CD4-positive, alpha-beta memory T cell (primary cell): ENCODE results near the gene PRSS57. TPM values are rescaled to one million over a fixed set of nuclear protein-coding genes. Genes with fewer than 3 reads are reported as not detected.

Experiments
- CTCF ChIA-PET: fragments of 350-600 bp; sonication (Branson Sonifier 250); formaldehyde crosslinking; loops from one replicate; lab custom pipeline; 2021; ENCODE audit warnings: inconsistent platforms; ENCODE audit not compliant: partially characterized antibody; lab: Charles Lee
- POLR2A ChIA-PET: fragments of 350-600 bp; sonication (Branson Sonifier 250); formaldehyde crosslinking; loops from one replicate; lab custom pipeline; 2021; ENCODE audit not compliant: partially characterized antibody; lab: Charles Lee
- DNase-seq, 5 donors: peaks; one replicate each; pipeline versions ENCODE4 v3.0.0 to v3.0.0-alpha.2; 2020 to 2022; ENCODE audit warnings: mixed read lengths in 1 of 5
- H3K27ac ChIP-seq: one replicate; pipeline ENCODE4 v1.7.0; 2013; ENCODE audit warnings: low read depth, low read length
- H3K27me3 ChIP-seq: 2 replicates; pipeline ENCODE4 v1.7.0; 2013; ENCODE audit warnings: mild to moderate bottlenecking, low read length, moderate library complexity; ENCODE audit not compliant: insufficient read depth
- H3K36me3 ChIP-seq: 2 replicates; pipeline ENCODE4 v1.7.0; 2013; ENCODE audit warnings: mild to moderate bottlenecking, low read length, moderate library complexity; ENCODE audit not compliant: insufficient read depth
- H3K4me1 ChIP-seq: 2 replicates; pipeline ENCODE4 v1.7.0; 2013; ENCODE audit warnings: mild to moderate bottlenecking, low read length, moderate library complexity; ENCODE audit not compliant: insufficient read depth
- H3K4me3 ChIP-seq, 2 donors: one replicate each; pipeline ENCODE4 v1.7.0; 2013; ENCODE audit warnings: low read length in 2 of 2, mild to moderate bottlenecking in 1 of 2
- H3K9me3 ChIP-seq, 2 donors: one replicate each; pipeline ENCODE4 v1.7.0; 2013; ENCODE audit warnings: low read length in 2 of 2, control low read depth in 1 of 2; ENCODE audit not compliant: control insufficient read depth in 1 of 2
- H3K27ac Mint-ChIP-seq, 7 donors: one replicate each; pipeline ENCODE4 v1.8.0; 2020 to 2021; ENCODE audit warnings: mixed read lengths in 7 of 7, mild to moderate bottlenecking in 6 of 7, inconsistent platforms in 3 of 7, moderate library complexity in 3 of 7
- H3K27me3 Mint-ChIP-seq, 2 donors: one replicate each; pipeline ENCODE4 v1.8.0; 2020 to 2021; ENCODE audit warnings: mixed read lengths in 2 of 2
- H3K36me3 Mint-ChIP-seq, 2 donors: one replicate each; pipeline ENCODE4 v1.8.0; 2020 to 2021; ENCODE audit warnings: mixed read lengths in 2 of 2, inconsistent platforms in 1 of 2, mild to moderate bottlenecking in 1 of 2
- H3K4me1 Mint-ChIP-seq, 4 donors: one replicate each; pipeline ENCODE4 v1.8.0; 2020 to 2021; ENCODE audit warnings: mixed read lengths in 4 of 4, mild to moderate bottlenecking in 1 of 4
- H3K4me3 Mint-ChIP-seq, 8 donors: one replicate each; pipeline ENCODE4 v1.8.0; 2020 to 2021; ENCODE audit warnings: mixed read lengths in 8 of 8, mild to moderate bottlenecking in 7 of 8, moderate library complexity in 6 of 8, inconsistent platforms in 3 of 8
- H3K9me3 Mint-ChIP-seq, 8 donors: one replicate each; pipeline ENCODE4 v1.8.0; 2020 to 2021; ENCODE audit warnings: mixed read lengths in 8 of 8, mild to moderate bottlenecking in 5 of 8, inconsistent platforms in 3 of 8, moderate library complexity in 1 of 8
- intact Hi-C: fragments of 100-400 bp; cut with micrococcal nuclease; formaldehyde crosslinking; loops from one replicate; pipeline ENCODE4 v1.15.1; 2023
- polyA plus RNA-seq, 2 donors: library from polyadenylated mRNA; unstranded; fragments of 300-500 nt; fragmentation: Illumina TruSeq; gene quantifications; one replicate each; pipeline ENCODE4 v1.2.3, GENCODE V29; 2021
- total RNA-seq, 2 experiments: library from RNA; stranded (reverse); gene quantifications; one replicate each; pipeline ENCODE4 v1.2.3, GENCODE V29; 2021

The PRSS57 gene
- total and polyA plus RNA-seq, 4 experiments from 2014 or later, result not detected

- Mint-ChIP-seq H3K36me3 (peaks cover 6 to 9% of the 10 kb centered on the region in 2 donors), H3K9me3 (peaks cover 0 to 2% (median 0%) of the 10 kb centered on the region in 8 donors), H3K27ac (peak overlapping the region in 1 of 7 donors; percentile 46), H3K4me1 (peaks cover 0 to 3% (median 0%) of the 10 kb centered on the region in 4 donors), H3K27me3 (no peaks in the 10 kb centered on the region), H3K4me3 (no peak overlapping the region)
- no peaks in the 10 kb centered on the region for H3K27me3 ChIP-seq
- no peak for DNase-seq
- no peaks in the 10 kb centered on the region for H3K9me3 ChIP-seq
- H3K27ac ChIP-seq, result no peak overlapping the region
- CTCF ChIA-PET, result no interaction called here
- intact Hi-C loops, result no loop called here
- H3K36me3 ChIP-seq, result peaks cover 14% of the 10 kb centered on the region
- POLR2A ChIA-PET, result interaction anchor here (1.3 kb wide), 1 partner anchor 16 kb away, joined by 10 read pairs; no protein-coding TSS in a partner anchor
- no peaks in the 10 kb centered on the region for H3K4me1 ChIP-seq
- no peak overlapping the region for H3K4me3 ChIP-seq
These were observed 50.5 kb downstream of the PRSS57 start for GRCh38 chr19:644789-645188.

DNA sequence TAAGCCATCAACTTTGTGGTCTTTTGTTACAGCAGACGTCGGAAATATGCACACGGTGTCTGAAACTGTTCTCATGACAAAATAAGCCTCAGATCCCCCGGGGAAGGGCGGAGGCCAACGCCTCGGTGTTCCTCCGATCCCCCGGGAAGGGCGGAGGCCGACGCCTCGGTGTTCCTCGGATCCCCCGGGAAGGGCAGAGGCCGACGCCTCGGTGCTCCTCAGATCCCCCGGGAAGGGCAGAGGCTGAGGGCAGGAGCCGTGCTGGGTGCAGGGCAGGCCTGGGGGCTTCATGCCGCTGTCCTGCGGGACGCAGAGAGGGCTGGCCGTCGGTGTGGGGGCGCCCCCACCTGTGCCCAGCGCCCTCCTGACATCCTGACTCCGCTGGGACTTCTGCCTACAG, 50.9 kb downstream of the PRSS57 start:
- Histone ChIP-seq H3K9me3 (no peaks in the 10 kb centered on the region), H3K4me3 (no peak overlapping the region), H3K36me3 (peaks cover 14% of the 10 kb centered on the region), H3K27ac (no peak overlapping the region), H3K27me3 (no peaks in the 10 kb centered on the region), H3K4me1 (peaks cover 1% of the 10 kb centered on the region)
- Mint-ChIP-seq H3K27me3 (no peaks in the 10 kb centered on the region), H3K4me1 (peaks cover 1 to 6% (median 2%) of the 10 kb centered on the region in 4 donors), H3K9me3 (peaks cover 0 to 2% (median 0%) of the 10 kb centered on the region in 8 donors), H3K27ac (no peak overlapping the region), H3K36me3 (peaks cover 6 to 9% of the 10 kb centered on the region in 2 donors), H3K4me3 (no peak overlapping the region)
- DNase-seq, result no peak
- CTCF ChIA-PET, result no interaction called here
- intact Hi-C loops, result no loop called here
- POLR2A ChIA-PET, result no interaction called here

GRCh38 chr19:643736-644135, 51.5 kb downstream of the PRSS57 start:
- H3K9me3 Mint-ChIP-seq, result peaks cover 0 to 3% (median 0%) of the 10 kb centered on the region in 8 donors
- Histone ChIP-seq H3K27me3 (no peaks in the 10 kb centered on the region), H3K4me3 (no peak overlapping the region), H3K9me3 (no peaks in the 10 kb centered on the region), H3K4me1 (peaks cover 7% of the 10 kb centered on the region), H3K36me3 (peaks cover 13% of the 10 kb centered on the region), H3K27ac (no peak overlapping the region)
- no peak overlapping the region for H3K4me3 Mint-ChIP-seq
- intact Hi-C loops, result no loop called here
- peaks cover 5 to 8% of the 10 kb centered on the region in 2 donors for H3K36me3 Mint-ChIP-seq
- H3K4me1 Mint-ChIP-seq, result peaks cover 4 to 10% (median 6%) of the 10 kb centered on the region in 4 donors
- ChIA-PET CTCF (no interaction called here), POLR2A (no interaction called here)
- DNase-seq, result no peak
- H3K27ac Mint-ChIP-seq, result no peak overlapping the region
- H3K27me3 Mint-ChIP-seq, result no peaks in the 10 kb centered on the region

DNA sequence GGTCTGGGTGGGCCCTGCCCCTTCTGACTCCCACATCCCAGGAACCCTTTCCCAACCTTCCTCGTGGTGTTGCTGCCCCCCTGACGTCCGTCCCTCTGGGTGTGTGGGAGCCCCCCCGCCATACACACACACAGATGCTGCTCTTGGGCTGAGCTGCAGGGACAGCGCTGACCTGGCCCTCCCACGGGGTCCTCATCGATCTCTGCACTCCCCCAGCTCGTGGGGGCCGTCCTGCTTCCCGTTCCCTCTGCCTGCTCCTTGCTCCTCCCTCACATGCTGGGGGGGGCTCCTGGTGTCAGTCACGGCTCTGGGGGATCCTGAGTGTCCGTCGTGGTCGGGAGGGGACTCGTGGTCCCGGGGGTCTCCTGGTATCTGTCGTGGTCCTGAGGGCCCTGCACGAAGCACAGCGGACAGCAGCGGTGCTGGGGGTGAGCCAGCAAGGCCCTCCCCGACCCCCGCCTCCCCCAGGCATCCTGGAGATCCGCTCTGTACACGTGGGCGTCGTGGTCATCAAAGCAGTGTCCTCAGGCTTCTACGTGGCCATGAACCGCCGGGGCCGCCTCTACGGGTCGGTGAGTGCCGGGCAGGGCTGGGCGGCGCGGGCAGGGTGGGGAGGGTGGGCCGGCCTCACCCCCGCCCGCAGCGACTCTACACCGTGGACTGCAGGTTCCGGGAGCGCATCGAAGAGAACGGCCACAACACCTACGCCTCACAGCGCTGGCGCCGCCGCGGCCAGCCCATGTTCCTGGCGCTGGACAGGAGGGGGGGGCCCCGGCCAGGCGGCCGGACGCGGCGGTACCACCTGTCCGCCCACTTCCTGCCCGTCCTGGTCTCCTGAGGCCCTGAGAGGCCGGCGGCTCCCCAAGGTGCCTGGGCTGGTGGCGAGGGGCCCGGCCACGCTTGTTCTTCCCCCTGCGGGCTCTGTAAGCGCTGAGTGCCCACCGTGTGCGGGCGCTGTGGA, 52.2 kb downstream of the PRSS57 start:
- Mint-ChIP-seq H3K4me1 (peaks cover 4 to 10% (median 6%) of the 10 kb centered on the region in 4 donors), H3K27me3 (no peaks in the 10 kb centered on the region), H3K4me3 (no peak overlapping the region), H3K9me3 (peaks cover 0 to 3% (median 0%) of the 10 kb centered on the region in 8 donors), H3K36me3 (peaks cover 3 to 6% of the 10 kb centered on the region in 2 donors), H3K27ac (peak overlapping the region in 1 of 7 donors; percentile 15)
- peaks cover 8% of the 10 kb centered on the region for H3K36me3 ChIP-seq
- H3K4me1 ChIP-seq, result peaks cover 12% of the 10 kb centered on the region
- intact Hi-C loops, result no loop called here
- H3K27ac ChIP-seq, result no peak overlapping the region
- H3K4me3 ChIP-seq, result no peak overlapping the region
- POLR2A ChIA-PET, result interaction anchor here (1.0 to 1.7 kb wide), 4 partner anchors 9 to 32 kb away, joined by 3 to 6 read pairs (median 5); partner anchors contain the start of gene POLRMT
- CTCF ChIA-PET, result no interaction called here
- no peak for DNase-seq
- no peaks in the 10 kb centered on the region for H3K9me3 ChIP-seq
- H3K27me3 ChIP-seq, result no peaks in the 10 kb centered on the region

GRCh38 chr19:641702-642101, 53.5 kb downstream of the PRSS57 start:
- H3K4me3 Mint-ChIP-seq, result peak overlapping the region in 2 of 8 donors; percentile 41 to 54
- DNase-seq, result no peak
- H3K36me3 ChIP-seq, result peaks cover 1% of the 10 kb centered on the region

GRCh38 chr19:640606-641189, 54.6 kb downstream of the PRSS57 start:
- peaks cover 3% of the 10 kb centered on the region in 2 donors for H3K36me3 Mint-ChIP-seq
- H3K27ac ChIP-seq, result no peak overlapping the region
- ChIA-PET CTCF (no interaction called here), POLR2A (interaction anchor here (0.9 to 1.6 kb wide), 3 partner anchors 10 to 23 kb away, joined by 3 to 8 read pairs (median 3); no protein-coding TSS in a partner anchor)
- H3K27me3 Mint-ChIP-seq, result no peaks in the 10 kb centered on the region
- no peaks in the 10 kb centered on the region for H3K36me3 ChIP-seq
- H3K4me1 Mint-ChIP-seq, result peaks cover 4 to 15% (median 6%) of the 10 kb centered on the region in 4 donors
- no peak overlapping the region for H3K4me3 ChIP-seq
- peak overlapping the region in 3 of 7 donors; percentile 69 to 95 (median 74) for H3K27ac Mint-ChIP-seq
- H3K9me3 Mint-ChIP-seq, result peaks cover 0 to 3% (median 0%) of the 10 kb centered on the region in 8 donors
- peak overlapping the region in 2 of 8 donors; percentile 36 to 45 for H3K4me3 Mint-ChIP-seq
- peaks cover 12% of the 10 kb centered on the region for H3K4me1 ChIP-seq
- intact Hi-C loops, result no loop called here
- H3K27me3 ChIP-seq, result no peaks in the 10 kb centered on the region
- DNase-seq, result no peak
- H3K9me3 ChIP-seq, result no peaks in the 10 kb centered on the region

More at GRCh38 chr19:641702-642101, 53.5 kb downstream of the PRSS57 start:
- Mint-ChIP-seq H3K27me3 (no peaks in the 10 kb centered on the region), H3K27ac (peak overlapping the region in 2 of 7 donors; percentile 38 to 62), H3K9me3 (peaks cover 0 to 3% (median 0%) of the 10 kb centered on the region in 8 donors), H3K36me3 (peaks cover 3 to 4% of the 10 kb centered on the region in 2 donors), H3K4me1 (peaks cover 4 to 15% (median 7%) of the 10 kb centered on the region in 4 donors)
- ChIA-PET POLR2A (interaction anchor here (1.0 to 1.7 kb wide), 3 partner anchors 8 to 19 kb away, joined by 4 to 6 read pairs (median 6); partner anchors contain the start of gene POLRMT), CTCF (interaction anchor here (1.0 kb wide), 1 partner anchor 129 kb away, joined by 3 read pairs; no protein-coding TSS in a partner anchor)
- Histone ChIP-seq H3K27ac (no peak overlapping the region), H3K4me3 (no peak overlapping the region), H3K27me3 (no peaks in the 10 kb centered on the region), H3K4me1 (peaks cover 12% of the 10 kb centered on the region), H3K9me3 (no peaks in the 10 kb centered on the region)
- intact Hi-C loops, result no loop called here
